ENCODE results near the gene TULP4.

- TF ChIP-seq RAD21 (IDR thresholded peaks at IDR 0.05; ENCODE audit: low read depth) (no peak), CEBPB (IDR thresholded peaks at IDR 0.05) (no peak), CREB1 (IDR thresholded peaks at IDR 0.05; ENCODE audit: low read depth) (no peak), EP300 (IDR thresholded peaks at IDR 0.05; ENCODE audit: borderline replicate concordance) (no peak), TAF1 (IDR thresholded peaks at IDR 0.05; ENCODE audit: low read depth) (no peak), TEAD4 (IDR thresholded peaks at IDR 0.05) (no peak), ZBTB7A (IDR thresholded peaks at IDR 0.05; ENCODE audit: low read depth) (no peak), USF1 (IDR thresholded peaks at IDR 0.05) (no peak), FOXM1 (IDR thresholded peaks at IDR 0.05; ENCODE audit: borderline replicate concordance, low read depth) (no peak), YY1 (IDR thresholded peaks at IDR 0.05; ENCODE audit: low read depth) (no peak), EGR1 (IDR thresholded peaks at IDR 0.05) (no peak)
- TF ChIP-seq, protein P1, sequence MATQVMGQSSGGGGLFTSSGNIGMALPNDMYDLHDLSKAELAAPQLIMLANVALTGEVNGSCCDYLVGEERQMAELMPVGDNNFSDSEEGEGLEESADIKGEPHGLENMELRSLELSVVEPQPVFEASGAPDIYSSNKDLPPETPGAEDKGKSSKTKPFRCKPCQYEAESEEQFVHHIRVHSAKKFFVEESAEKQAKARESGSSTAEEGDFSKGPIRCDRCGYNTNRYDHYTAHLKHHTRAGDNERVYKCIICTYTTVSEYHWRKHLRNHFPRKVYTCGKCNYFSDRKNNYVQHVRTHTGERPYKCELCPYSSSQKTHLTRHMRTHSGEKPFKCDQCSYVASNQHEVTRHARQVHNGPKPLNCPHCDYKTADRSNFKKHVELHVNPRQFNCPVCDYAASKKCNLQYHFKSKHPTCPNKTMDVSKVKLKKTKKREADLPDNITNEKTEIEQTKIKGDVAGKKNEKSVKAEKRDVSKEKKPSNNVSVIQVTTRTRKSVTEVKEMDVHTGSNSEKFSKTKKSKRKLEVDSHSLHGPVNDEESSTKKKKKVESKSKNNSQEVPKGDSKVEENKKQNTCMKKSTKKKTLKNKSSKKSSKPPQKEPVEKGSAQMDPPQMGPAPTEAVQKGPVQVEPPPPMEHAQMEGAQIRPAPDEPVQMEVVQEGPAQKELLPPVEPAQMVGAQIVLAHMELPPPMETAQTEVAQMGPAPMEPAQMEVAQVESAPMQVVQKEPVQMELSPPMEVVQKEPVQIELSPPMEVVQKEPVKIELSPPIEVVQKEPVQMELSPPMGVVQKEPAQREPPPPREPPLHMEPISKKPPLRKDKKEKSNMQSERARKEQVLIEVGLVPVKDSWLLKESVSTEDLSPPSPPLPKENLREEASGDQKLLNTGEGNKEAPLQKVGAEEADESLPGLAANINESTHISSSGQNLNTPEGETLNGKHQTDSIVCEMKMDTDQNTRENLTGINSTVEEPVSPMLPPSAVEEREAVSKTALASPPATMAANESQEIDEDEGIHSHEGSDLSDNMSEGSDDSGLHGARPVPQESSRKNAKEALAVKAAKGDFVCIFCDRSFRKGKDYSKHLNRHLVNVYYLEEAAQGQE (IDR thresholded peaks at IDR 0.05; ENCODE audit: low read depth): no peak
- TF ChIP-seq, protein P2, sequence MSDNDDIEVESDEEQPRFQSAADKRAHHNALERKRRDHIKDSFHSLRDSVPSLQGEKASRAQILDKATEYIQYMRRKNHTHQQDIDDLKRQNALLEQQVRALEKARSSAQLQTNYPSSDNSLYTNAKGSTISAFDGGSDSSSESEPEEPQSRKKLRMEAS (IDR thresholded peaks at IDR 0.05): no peak
Observed at GRCh38 chr6:158327211-158327610, 14.9 kb downstream of the TULP4 start.
